Measurements from ENCODE around the gene AMDHD2. TPM values are rescaled to one million over a fixed set of nuclear protein-coding genes. Genes with fewer than 3 reads are reported as not detected.

The AMDHD2 gene
- total and polyA plus RNA-seq, 9 donors = 0.47 to 28.7 (median 25.6) TPM

DNA sequence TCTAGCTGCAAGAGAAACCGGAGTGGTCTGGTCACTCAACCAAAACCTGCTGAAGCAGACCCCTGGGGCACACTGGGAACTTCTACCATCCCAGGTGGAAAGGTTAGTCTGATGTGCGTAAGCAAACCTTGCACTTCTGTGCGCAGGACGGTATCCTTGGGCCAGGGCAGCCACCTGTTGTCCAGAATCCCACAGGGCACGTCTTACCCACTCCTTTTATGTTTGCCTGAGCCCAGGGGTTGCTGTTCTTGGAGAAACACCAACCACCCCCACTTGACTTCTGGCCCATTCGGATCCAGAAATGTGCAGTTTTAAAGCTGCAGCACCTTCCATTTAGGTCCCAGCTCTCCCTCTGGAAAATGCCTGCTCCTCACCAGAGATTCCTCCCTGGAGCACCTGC, 26.6 kb upstream of the AMDHD2 start:
- intact Hi-C loops (cut with DNase I) = no loop called here
- no peak for DNase-seq
- H3K4me3 ChIP-seq = no peak overlapping the region
- H3K4me1 ChIP-seq (ENCODE audit: insufficient read depth) = no peaks in the 10 kb centered on the region
- no peaks in the 10 kb centered on the region for H3K9me3 ChIP-seq
- TF ChIP-seq, protein P1, sequence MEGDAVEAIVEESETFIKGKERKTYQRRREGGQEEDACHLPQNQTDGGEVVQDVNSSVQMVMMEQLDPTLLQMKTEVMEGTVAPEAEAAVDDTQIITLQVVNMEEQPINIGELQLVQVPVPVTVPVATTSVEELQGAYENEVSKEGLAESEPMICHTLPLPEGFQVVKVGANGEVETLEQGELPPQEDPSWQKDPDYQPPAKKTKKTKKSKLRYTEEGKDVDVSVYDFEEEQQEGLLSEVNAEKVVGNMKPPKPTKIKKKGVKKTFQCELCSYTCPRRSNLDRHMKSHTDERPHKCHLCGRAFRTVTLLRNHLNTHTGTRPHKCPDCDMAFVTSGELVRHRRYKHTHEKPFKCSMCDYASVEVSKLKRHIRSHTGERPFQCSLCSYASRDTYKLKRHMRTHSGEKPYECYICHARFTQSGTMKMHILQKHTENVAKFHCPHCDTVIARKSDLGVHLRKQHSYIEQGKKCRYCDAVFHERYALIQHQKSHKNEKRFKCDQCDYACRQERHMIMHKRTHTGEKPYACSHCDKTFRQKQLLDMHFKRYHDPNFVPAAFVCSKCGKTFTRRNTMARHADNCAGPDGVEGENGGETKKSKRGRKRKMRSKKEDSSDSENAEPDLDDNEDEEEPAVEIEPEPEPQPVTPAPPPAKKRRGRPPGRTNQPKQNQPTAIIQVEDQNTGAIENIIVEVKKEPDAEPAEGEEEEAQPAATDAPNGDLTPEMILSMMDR (IDR thresholded peaks at IDR 0.05) = no peak
- no peak for TF ChIP-seq EP300 (IDR thresholded peaks at IDR 0.05)
- TF ChIP-seq POLR2A (IDR thresholded peaks at IDR 0.05) = no peak
- 80 to 84% (median 81%) methylated on average over 6 of the region's 6 CpGs for WGBS, 3 donors
- H3K27ac ChIP-seq = no peak overlapping the region
- H3K36me3 ChIP-seq = no peaks in the 10 kb centered on the region
- H3K27me3 ChIP-seq = no peaks in the 10 kb centered on the region

DNA sequence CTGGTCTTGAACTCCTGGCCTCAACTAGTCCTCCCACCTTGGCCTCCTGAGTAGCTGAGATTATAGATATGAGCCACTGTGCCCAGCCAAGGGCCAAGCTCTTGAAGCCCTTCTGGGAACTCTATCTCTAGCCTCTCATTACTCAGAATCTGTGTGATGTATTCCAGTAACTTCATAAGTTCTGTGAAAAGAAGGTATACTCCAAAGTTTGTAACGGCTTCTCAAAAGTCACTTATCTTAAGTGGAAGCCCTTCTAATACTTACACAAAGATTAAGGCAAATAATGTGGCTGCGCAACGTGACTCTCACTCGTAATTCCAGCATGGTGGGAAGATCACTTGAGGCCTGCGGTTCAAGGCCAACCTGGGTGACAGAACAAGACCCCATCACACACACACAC, 25.6 kb upstream of the AMDHD2 start:
- intact Hi-C loops (cut with DNase I) = no loop called here
- TF ChIP-seq, protein P1 (IDR thresholded peaks at IDR 0.05) = no peak
- no peak for TF ChIP-seq EP300 (IDR thresholded peaks at IDR 0.05)
- no peak for TF ChIP-seq POLR2A (IDR thresholded peaks at IDR 0.05)
- no peak overlapping the region for H3K4me3 ChIP-seq

DNA sequence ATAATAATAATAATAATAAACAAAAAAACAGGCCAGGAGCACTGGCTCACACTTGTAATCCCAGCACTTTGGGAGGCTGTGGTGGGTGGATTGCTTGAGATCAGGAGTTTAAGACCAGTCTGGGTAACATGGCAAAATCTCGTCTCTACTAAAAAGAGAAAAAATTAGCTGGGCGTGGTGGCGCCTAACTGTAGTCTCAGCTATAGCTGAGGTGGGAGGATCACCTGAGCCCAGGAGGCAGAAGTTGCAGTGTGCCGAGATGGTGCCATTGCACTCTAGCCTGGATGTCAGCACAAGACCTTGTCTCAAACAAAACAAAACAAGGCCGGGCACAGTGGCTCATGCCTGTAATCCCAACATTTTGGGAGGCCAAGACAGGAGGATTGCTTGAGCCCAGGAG, 25.1 kb upstream of the AMDHD2 start:
- no peak overlapping the region for H3K4me3 ChIP-seq
- no peak overlapping the region for H3K27ac ChIP-seq
- no peaks in the 10 kb centered on the region for H3K27me3 ChIP-seq
- no peak for TF ChIP-seq EP300 (IDR thresholded peaks at IDR 0.05)
- TF ChIP-seq POLR2A (IDR thresholded peaks at IDR 0.05) = no peak
- TF ChIP-seq, protein P1 (IDR thresholded peaks at IDR 0.05) = no peak
- H3K4me1 ChIP-seq (ENCODE audit: insufficient read depth) = no peaks in the 10 kb centered on the region
- intact Hi-C loops (cut with DNase I) = no loop called here
- no peaks in the 10 kb centered on the region for H3K36me3 ChIP-seq
- 85 to 89% (median 86%) methylated on average over 5 of the region's 5 CpGs for WGBS, 3 donors
- no peak for DNase-seq
- no peaks in the 10 kb centered on the region for H3K9me3 ChIP-seq

More for the DNA sequence above, 25.6 kb upstream of the AMDHD2 start:
- Histone ChIP-seq H3K9me3 (no peaks in the 10 kb centered on the region), H3K4me1 (ENCODE audit: insufficient read depth) (no peaks in the 10 kb centered on the region), H3K27ac (no peak overlapping the region), H3K27me3 (no peaks in the 10 kb centered on the region), H3K36me3 (no peaks in the 10 kb centered on the region)
- WGBS, 3 donors = 80 to 87% (median 81%) methylated on average over 5 of the region's 5 CpGs
- no peak for DNase-seq

DNA sequence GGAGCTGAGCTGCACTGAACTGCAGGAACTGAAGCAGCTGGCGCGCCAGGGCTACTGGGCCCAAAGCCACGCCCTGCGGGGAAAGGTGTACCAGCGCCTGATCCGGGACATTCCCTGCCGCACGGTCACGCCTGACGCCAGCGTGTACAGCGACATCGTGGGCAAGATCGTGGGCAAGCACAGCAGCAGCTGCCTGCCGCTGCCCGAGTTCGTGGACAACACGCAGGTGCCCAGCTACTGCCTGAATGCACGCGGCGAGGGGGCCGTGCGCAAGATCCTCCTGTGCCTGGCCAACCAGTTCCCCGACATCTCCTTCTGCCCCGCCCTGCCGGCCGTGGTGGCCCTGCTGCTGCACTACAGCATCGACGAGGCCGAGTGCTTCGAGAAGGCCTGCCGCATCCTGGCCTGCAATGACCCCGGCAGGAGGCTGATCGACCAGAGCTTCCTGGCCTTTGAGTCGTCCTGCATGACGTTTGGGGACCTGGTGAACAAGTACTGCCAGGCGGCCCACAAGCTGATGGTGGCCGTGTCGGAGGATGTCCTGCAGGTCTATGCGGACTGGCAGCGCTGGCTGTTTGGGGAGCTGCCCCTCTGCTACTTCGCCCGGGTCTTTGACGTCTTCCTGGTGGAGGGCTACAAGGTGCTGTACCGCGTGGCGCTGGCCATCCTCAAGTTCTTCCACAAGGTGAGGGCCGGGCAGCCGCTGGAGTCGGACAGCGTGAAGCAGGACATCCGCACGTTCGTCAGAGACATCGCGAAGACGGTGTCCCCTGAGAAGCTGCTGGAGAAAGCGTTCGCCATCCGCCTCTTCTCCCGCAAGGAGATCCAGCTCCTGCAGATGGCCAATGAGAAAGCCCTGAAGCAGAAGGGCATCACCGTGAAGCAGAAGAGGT, 23.7 kb upstream of the AMDHD2 start:
- intact Hi-C loops (cut with DNase I) = no loop called here
- TF ChIP-seq EP300 (IDR thresholded peaks at IDR 0.05) (no peak), POLR2A (IDR thresholded peaks at IDR 0.05) (no peak)
- TF ChIP-seq, protein P1 (IDR thresholded peaks at IDR 0.05) = no peak
- WGBS, 3 donors = 92 to 94% (median 93%) methylated on average over 62 of the region's 62 CpGs
- no peaks in the 10 kb centered on the region for H3K9me3 ChIP-seq
- H3K36me3 ChIP-seq = no peaks in the 10 kb centered on the region
- H3K27ac ChIP-seq = no peak overlapping the region
- H3K4me1 ChIP-seq (ENCODE audit: insufficient read depth) = no peaks in the 10 kb centered on the region
- no peak overlapping the region for H3K4me3 ChIP-seq
- H3K27me3 ChIP-seq = no peaks in the 10 kb centered on the region
- DNase-seq = no peak

Measured in ovary (tissue), 9 donors.